ENCODE data around the gene NOMO2.
"Not testable (repeated sequence)": the region's sequence is repeated elsewhere in the genome, so short reads cannot be mapped to it uniquely, and the experiment has no call there.

GRCh38 chr16:18586560-18587540, 25.0 kb upstream of the NOMO2 start:
- TF ChIP-seq EZH2phosphoT487 (IDR thresholded peaks at IDR 0.05; ENCODE audit: insufficient read depth, low read depth); EZH2 (IDR thresholded peaks at IDR 0.05; ENCODE audit: insufficient read depth, poor library complexity, severe bottlenecking): not testable (repeated sequence)

Measured in GM23248 (cell line).